ENCODE results near the gene ACP7. TPM values are rescaled to one million over a fixed set of nuclear protein-coding genes. Genes with fewer than 3 reads are reported as not detected.
A peak's percentile ranks its signal among the peaks of the same experiment; 100 is the strongest.
"Not testable (repeated sequence)": the region's sequence is repeated elsewhere in the genome, so short reads cannot be mapped to it uniquely, and the experiment has no call there.

Gene ACP7
- total RNA-seq, 4 donors from 2014 or later = not detected

DNA sequence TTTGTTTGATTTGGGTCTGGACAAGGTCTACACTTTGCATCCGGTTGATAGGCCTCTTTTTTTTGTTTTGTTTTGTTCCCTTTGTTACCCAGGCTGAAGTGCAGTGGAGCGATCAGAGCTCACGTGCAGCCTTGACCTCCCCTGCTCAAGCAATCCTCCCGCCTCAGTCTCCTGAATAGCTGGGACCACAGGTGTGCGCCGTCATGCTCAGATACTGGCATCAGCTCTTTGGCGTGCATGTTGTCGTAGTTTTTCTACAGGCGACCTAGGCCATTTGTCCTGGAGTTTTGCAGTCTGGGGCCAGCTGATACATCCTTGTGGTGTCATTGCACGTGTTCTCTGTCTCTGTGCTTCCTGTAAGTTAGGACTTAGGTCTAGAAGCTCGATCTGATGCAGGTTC is 57.8 kb downstream of the ACP7 start:
- Histone ChIP-seq H3K4me1 (peaks cover 37 to 83% (median 74%) of the 10 kb centered on the region in 4 donors), H3K4me3 (no peak overlapping the region), H3K27ac (replicated peaks in 1 of 4) (no peak overlapping the region), H3K9me3 (no peaks in the 10 kb centered on the region), H3K27me3 (no peaks in the 10 kb centered on the region), H3K36me3 (no peaks in the 10 kb centered on the region)
- WGBS = 76% methylated on average over 11 of the region's 11 CpGs
- intact Hi-C loops (cut with DNase I) = no loop called here
- no peak for DNase-seq (ENCODE audit: extremely low spot score)
- TF ChIP-seq POLR2A (IDR thresholded peaks at IDR 0.05; ENCODE audit: low read depth) (no peak), POLR2AphosphoS5 (IDR thresholded peaks at IDR 0.05) (no peak), EP300 (IDR thresholded peaks at IDR 0.05) (no peak)
- TF ChIP-seq, protein P1, sequence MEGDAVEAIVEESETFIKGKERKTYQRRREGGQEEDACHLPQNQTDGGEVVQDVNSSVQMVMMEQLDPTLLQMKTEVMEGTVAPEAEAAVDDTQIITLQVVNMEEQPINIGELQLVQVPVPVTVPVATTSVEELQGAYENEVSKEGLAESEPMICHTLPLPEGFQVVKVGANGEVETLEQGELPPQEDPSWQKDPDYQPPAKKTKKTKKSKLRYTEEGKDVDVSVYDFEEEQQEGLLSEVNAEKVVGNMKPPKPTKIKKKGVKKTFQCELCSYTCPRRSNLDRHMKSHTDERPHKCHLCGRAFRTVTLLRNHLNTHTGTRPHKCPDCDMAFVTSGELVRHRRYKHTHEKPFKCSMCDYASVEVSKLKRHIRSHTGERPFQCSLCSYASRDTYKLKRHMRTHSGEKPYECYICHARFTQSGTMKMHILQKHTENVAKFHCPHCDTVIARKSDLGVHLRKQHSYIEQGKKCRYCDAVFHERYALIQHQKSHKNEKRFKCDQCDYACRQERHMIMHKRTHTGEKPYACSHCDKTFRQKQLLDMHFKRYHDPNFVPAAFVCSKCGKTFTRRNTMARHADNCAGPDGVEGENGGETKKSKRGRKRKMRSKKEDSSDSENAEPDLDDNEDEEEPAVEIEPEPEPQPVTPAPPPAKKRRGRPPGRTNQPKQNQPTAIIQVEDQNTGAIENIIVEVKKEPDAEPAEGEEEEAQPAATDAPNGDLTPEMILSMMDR (IDR thresholded peaks at IDR 0.05) = no peak

DNA sequence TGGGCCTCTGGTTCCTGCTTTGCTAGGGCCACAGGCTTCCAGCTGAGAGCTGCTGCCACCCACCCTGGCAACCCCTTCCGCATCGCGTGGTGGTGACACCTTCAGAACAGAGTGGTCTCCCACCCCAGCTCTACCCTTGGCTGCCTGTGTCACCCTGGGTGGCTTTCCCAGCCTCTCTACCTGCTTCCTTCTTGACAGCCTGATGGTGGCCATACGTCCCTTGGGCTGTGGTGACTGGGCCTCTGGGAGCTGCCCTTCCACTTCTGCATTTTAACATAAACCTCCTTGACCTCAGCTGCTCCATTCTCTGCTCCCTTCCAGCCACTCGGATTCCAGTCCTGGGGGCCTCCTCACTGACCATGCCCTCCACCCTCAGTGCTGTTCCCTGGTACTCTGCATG is 58.5 kb downstream of the ACP7 start:
- intact Hi-C loops (cut with DNase I) = no loop called here
- Histone ChIP-seq H3K36me3 (no peaks in the 10 kb centered on the region), H3K4me3 (no peak overlapping the region), H3K27me3 (no peaks in the 10 kb centered on the region), H3K27ac (replicated peaks in 1 of 4) (no peak overlapping the region), H3K9me3 (no peaks in the 10 kb centered on the region), H3K4me1 (peaks cover 37 to 83% (median 69%) of the 10 kb centered on the region in 4 donors)
- no peak for TF ChIP-seq POLR2AphosphoS5 (IDR thresholded peaks at IDR 0.05)
- TF ChIP-seq POLR2A (IDR thresholded peaks at IDR 0.05; ENCODE audit: low read depth) = no peak
- TF ChIP-seq, protein P1 (IDR thresholded peaks at IDR 0.05) = no peak
- TF ChIP-seq EP300 (IDR thresholded peaks at IDR 0.05) = no peak
- no peak for DNase-seq (ENCODE audit: extremely low spot score)
- WGBS = 78% methylated on average over 5 of the region's 5 CpGs

DNA sequence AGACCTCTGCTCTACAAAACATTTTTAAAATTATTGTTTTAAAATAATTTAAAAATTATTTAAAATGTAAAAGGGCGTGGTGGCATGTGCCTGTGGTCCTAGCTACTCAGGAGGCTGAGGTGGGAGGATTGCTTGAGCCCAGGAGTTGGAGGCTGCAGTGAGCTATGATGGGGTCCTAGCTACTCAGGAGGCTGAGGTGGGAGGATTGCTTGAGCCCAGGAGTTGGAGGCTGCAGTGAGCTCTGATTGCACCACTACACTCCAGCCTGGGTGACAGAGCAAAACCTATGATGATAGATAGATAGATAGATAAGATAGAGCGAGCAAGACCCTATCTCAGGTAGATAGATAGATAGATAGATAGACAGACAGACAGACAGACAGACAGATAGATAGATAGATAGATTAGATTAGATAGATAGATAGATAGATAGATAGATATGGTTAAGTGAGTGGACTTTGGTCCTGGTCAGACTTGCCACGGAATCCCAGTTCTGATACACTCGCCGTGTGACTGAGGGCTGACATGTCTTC is 59.7 kb downstream of the ACP7 start:
- H3K4me3 ChIP-seq; H3K36me3 ChIP-seq; DNase-seq (ENCODE audit: extremely low spot score); H3K27me3 ChIP-seq; H3K9me3 ChIP-seq; intact Hi-C loops (cut with DNase I): not testable (repeated sequence)
- Histone ChIP-seq H3K4me1 (peaks cover 37 to 75% (median 60%) of the 10 kb centered on the region in 4 donors), H3K27ac (replicated peaks in 1 of 4) (peak overlapping the region; percentile 77 to 88 (median 82))
- WGBS = 78% methylated on average over 5 of the region's 5 CpGs

DNA sequence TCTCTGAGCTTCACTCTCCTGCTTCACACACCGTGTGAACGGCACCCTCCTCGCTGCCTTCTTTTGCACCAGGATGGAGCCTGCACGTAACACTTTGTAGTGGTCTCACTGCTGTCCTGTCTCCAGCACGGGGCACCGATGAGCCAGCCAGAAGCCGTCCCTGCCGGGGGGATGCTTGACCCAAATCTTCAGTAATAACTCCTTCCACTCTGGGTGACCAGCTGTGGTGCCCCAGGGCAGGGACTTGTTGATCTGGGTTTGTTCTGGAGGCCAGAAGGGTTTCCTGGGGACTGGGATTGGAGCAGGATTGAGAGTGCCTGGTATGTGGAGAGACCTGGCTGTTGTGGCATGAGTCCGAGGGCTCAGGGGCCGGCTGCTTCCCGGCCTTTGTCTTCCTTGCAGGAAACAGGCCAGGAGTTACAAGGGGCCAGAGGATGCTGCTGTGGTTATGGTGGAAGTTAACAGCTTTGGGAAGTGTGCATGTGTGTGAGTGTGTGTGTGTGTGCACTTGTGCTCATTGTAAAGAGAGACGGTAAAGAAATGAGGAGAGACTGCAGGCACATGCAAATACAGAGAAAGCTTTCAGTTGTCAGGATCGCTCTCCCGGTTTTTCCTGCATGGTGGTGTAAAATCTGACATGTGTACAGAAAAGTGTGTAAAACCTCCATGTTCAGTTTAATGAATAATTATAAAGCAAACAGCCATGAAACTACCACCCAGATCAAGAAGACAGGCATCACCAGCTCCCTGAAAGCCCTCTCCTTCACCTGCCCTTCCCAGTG is 60.3 kb downstream of the ACP7 start:
- Histone ChIP-seq H3K4me1 (peaks cover 33 to 68% (median 53%) of the 10 kb centered on the region in 4 donors), H3K27me3 (no peaks in the 10 kb centered on the region), H3K36me3 (no peaks in the 10 kb centered on the region), H3K27ac (replicated peaks in 1 of 4) (peak overlapping the region; percentile 77 to 88 (median 82)), H3K4me3 (peak overlapping the region; percentile 12 to 39 (median 22)), H3K9me3 (no peaks in the 10 kb centered on the region)
- 18% methylated on average over 14 of the region's 14 CpGs for WGBS
- DNase-seq (ENCODE audit: extremely low spot score) = no peak
- TF ChIP-seq POLR2AphosphoS5 (IDR thresholded peaks at IDR 0.05) = no peak
- TF ChIP-seq, protein P1 (IDR thresholded peaks at IDR 0.05) = no peak
- TF ChIP-seq EP300 (IDR thresholded peaks at IDR 0.05) = no peak
- no peak for TF ChIP-seq POLR2A (IDR thresholded peaks at IDR 0.05; ENCODE audit: low read depth)
- intact Hi-C loops (cut with DNase I) = no loop called here

DNA sequence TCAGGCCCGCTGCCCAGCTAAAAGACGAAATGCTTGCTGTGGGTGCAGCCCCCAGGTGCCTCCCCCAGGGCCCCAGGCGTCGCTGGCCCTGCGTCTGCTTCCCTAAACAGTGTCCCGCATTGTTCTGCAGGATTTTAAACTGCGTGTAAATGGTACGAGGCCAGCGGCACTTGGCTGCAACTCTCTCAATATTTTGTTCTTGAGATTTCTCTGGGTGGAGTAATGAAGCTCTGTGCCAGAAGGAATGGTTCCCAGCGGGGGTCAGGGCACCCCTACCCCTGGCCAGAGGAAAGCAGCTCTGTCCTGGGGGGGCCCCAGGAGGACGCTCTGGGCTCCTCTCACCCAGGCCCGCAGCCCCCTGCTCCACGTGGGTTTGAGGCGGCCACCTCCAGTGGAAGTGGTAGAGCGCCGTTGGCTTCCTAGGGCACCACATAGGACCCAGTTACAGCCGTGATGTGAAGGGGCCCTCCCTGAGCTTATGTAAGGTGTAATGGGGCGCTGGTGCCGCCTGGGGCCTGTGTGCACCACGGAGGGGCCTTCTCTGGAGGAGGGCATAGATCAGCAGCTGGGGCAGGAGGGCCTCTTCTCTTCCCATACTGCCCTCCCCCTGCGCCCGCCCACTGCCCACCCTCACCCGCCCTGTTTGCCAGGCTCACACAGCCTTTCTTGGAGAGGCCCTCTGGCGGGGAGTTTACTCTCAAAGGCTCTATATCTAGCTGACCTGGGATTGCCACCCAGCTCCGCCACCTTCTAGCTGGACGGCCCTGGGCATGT is 61.2 kb downstream of the ACP7 start:
- intact Hi-C loops (cut with DNase I) = no loop called here
- H3K4me1 ChIP-seq = peaks cover 25 to 59% (median 44%) of the 10 kb centered on the region in 4 donors
- no peak for TF ChIP-seq POLR2A (IDR thresholded peaks at IDR 0.05; ENCODE audit: low read depth)
- TF ChIP-seq, protein P1 (IDR thresholded peaks at IDR 0.05) = peak in 2 of 3 experiments; percentile 16 to 42
- peak overlapping the region; percentile 12 to 39 (median 22) for H3K4me3 ChIP-seq
- no peaks in the 10 kb centered on the region for H3K36me3 ChIP-seq
- H3K27ac ChIP-seq (replicated peaks in 1 of 4) = peak overlapping the region; percentile 77 to 88 (median 82)
- 36% methylated on average over 19 of the region's 26 CpGs for WGBS
- no peaks in the 10 kb centered on the region for H3K9me3 ChIP-seq
- H3K27me3 ChIP-seq = no peaks in the 10 kb centered on the region
- DNase-seq (ENCODE audit: extremely low spot score) = no peak

Measured in esophagus muscularis mucosa (tissue), 4 donors.